AG04449 (cell line): Measurements from ENCODE around the gene NXNL1.

Experiments used
- CTCF ChIA-PET: fragments of 350-600 bp; formaldehyde crosslinking; extraction: SDS; loops from one replicate; lab custom pipeline; 2021; ENCODE audit warnings: antibody characterized with exemption; lab: Yijun Ruan, JAX
- POLR2A ChIA-PET: fragments of 400-600, 350-600 bp; formaldehyde crosslinking; extraction: SDS; loops from one replicate; lab custom pipeline; 2020; ENCODE audit warnings: antibody characterized with exemption, inconsistent platforms; lab: Yijun Ruan, JAX
- DNase-seq: peaks from one replicate; pipeline ENCODE4 v3.0.0-alpha.2; 2010; ENCODE audit warnings: low read depth, low spot score
- H3K4me3 ChIP-seq: 2 replicates; pipeline ENCODE4 v1.5.1; 2011; ENCODE audit warnings: low read depth, mild to moderate bottlenecking, control low read depth, low read length
- CTCF ChIP-seq: IDR thresholded peaks from one replicate; pipeline ENCODE4 v1.5.1; 2011; ENCODE audit warnings: mild to moderate bottlenecking, moderate library complexity, low read length, control low read depth, inconsistent platforms; ENCODE audit not compliant: insufficient read depth; ENCODE audit errors: missing control alignments

Gene NXNL1

GRCh38 chr19:17470068-17470841 lies 9.5 kb upstream of the NXNL1 start, which contains the start of gene SLC27A1:
TSS of gene SLC27A1 (plus strand) at chr19:17470524. CDS start at chr19:17470541, 17 bp downstream.
- DNase-seq: peak; percentile 87
- ChIA-PET CTCF (interaction anchor here (1.7 kb wide), 1 partner anchor 19 kb away, joined by 3 read pairs; no protein-coding TSS in a partner anchor), POLR2A (interaction anchor here (0.6 to 1.4 kb wide), 3 partner anchors 50 to 335 kb away, joined by 3 to 4 read pairs (median 3); partner anchors contain the start of gene MVB12A)
- H3K4me3 ChIP-seq: peak within 1 kb of the TSS; percentile 79
- TF ChIP-seq CTCF: no peak

GRCh38 chr19:17469481-17470067 lies 8.8 kb upstream of the NXNL1 start:
- CTCF ChIA-PET: interaction anchor here (1.0 to 2.4 kb wide), 4 partner anchors 15 to 127 kb away, joined by 3 to 6 read pairs (median 4); partner anchors contain the start of gene PGLS

GRCh38 chr19:17469092-17469480 lies 8.4 kb upstream of the NXNL1 start:
- DNase-seq: no peak
- CTCF ChIA-PET: interaction anchor here (1.0 to 2.4 kb wide), 4 partner anchors 15 to 126 kb away, joined by 3 to 6 read pairs (median 4); partner anchors contain the start of gene PGLS
- POLR2A ChIA-PET: interaction anchor here (0.5 kb wide), 1 partner anchor 131 kb away, joined by 4 read pairs; no protein-coding TSS in a partner anchor
- H3K4me3 ChIP-seq: peak overlapping the region; percentile 75
- TF ChIP-seq CTCF: no peak

More at GRCh38 chr19:17469481-17470067, 8.8 kb upstream of the NXNL1 start:
- peak; percentile 55 for DNase-seq
- H3K4me3 ChIP-seq: peak overlapping the region; percentile 75
- TF ChIP-seq CTCF: no peak
- POLR2A ChIA-PET: interaction anchor here (0.6 kb wide), 1 partner anchor 50 kb away, joined by 3 read pairs; the partner anchor contains the start of gene MVB12A

- peak overlapping the region; percentile 75 for H3K4me3 ChIP-seq
- ChIA-PET CTCF (interaction anchor here (1.0 to 4.1 kb wide), 7 partner anchors 10 to 126 kb away, joined by 3 to 15 read pairs (median 5); partner anchors contain the start of gene PGLS), POLR2A (interaction anchor here (0.5 kb wide), 1 partner anchor 131 kb away, joined by 4 read pairs; no protein-coding TSS in a partner anchor)
- no peak for TF ChIP-seq CTCF
- no peak for DNase-seq
Measured at GRCh38 chr19:17468302-17469091, 7.8 kb upstream of the NXNL1 start.

GRCh38 chr19:17467471-17468301 lies 7.0 kb upstream of the NXNL1 start:
- ChIA-PET CTCF (interaction anchor here (1.2 to 4.1 kb wide), 9 partner anchors 9 to 136 kb away, joined by 3 to 15 read pairs (median 4); partner anchors contain the start of gene TMEM221), POLR2A (interaction anchor here (0.6 kb wide), 1 partner anchor 37 kb away, joined by 3 read pairs; no protein-coding TSS in a partner anchor)
- TF ChIP-seq CTCF: no peak
- no peak for DNase-seq
- no peak overlapping the region for H3K4me3 ChIP-seq
